Mucosa of descending colon (tissue), 3 donors: ENCODE results near the gene ZMIZ1. TPM values are rescaled to one million over a fixed set of nuclear protein-coding genes. Genes with fewer than 3 reads are reported as not detected.

Source experiments
- ATAC-seq: fragments of 200-7000 bp; cut with Tn5 transposase; one replicate; pipeline ENCODE4 v1.9.1; 2020; ENCODE audit warnings: mild to moderate bottlenecking, moderate library complexity
- DNase-seq, 3 donors: peaks; one replicate each; pipeline ENCODE4 v3.0.0-alpha.2; 2020
- H3K36me3 ChIP-seq: fragments of 200-600 bp; one replicate; pipeline ENCODE4 v1.8.0; 2021; ENCODE audit warnings: low read depth, mild to moderate bottlenecking
- H3K4me1 ChIP-seq: fragments of 200-600 bp; one replicate; pipeline ENCODE4 v1.8.0; 2021; ENCODE audit warnings: low read depth, mild to moderate bottlenecking
- H3K4me3 ChIP-seq: fragments of 200-600 bp; one replicate; pipeline ENCODE4 v1.8.0; 2021; ENCODE audit warnings: mild to moderate bottlenecking
- H3K9me3 ChIP-seq: fragments of 200-600 bp; one replicate; pipeline ENCODE4 v1.8.0; 2021; ENCODE audit warnings: mild to moderate bottlenecking
- CTCF ChIP-seq: fragments of 200-600 bp; IDR thresholded peaks from one replicate; pipeline ENCODE4 v1.8.0; 2022; ENCODE audit warnings: antibody characterized with exemption, mild to moderate bottlenecking
- intact Hi-C, 2 donors: fragments of 100-400 bp; cut with DNase I in 1 of 2; cut with micrococcal nuclease in 1 of 2; formaldehyde crosslinking; loops; one replicate each; pipeline versions ENCODE4 v1.11.0 to v1.11.1; 2022; cut with DNase I, micrococcal nuclease
- total RNA-seq, 3 donors: library from RNA; stranded (reverse); fragmentation: NEBNext Ultra II Directional in 2 of 3; extraction: Animal tissue kit (Norgen Biotek cat#: 25700) in 2 of 3; gene quantifications; one replicate each; pipeline versions ENCODE4 v1.2.1 to v1.2.4, GENCODE V29; 2021 to 2023
- donor health status: DM: no; HTN: no; CAD: no; lungs with moderate emphysema.
- donor health status: DM: no; HTN: no; CAD: no.
- donor health status: DM: no; HTN: yes; CAD: no.

ZMIZ1 gene
- total RNA-seq, 3 donors from 2014 or later = 61.4 to 103 (median 89.1) TPM

- Histone ChIP-seq H3K36me3 (no peaks in the 10 kb centered on the region), H3K9me3 (no peaks in the 10 kb centered on the region), H3K4me3 (no peak overlapping the region), H3K4me1 (peaks cover 48% of the 10 kb centered on the region)
- DNase-seq = no peak
- no peak for TF ChIP-seq CTCF
- intact Hi-C loops = no loop called here
- ATAC-seq = no peak
Measured at GRCh38 chr10:79147796-79148451, 79.2 kb downstream of the ZMIZ1 start.

- no peaks in the 10 kb centered on the region for H3K36me3 ChIP-seq
- intact Hi-C loops = no loop called here
Measured at GRCh38 chr10:79148452-79149344, 79.9 kb downstream of the ZMIZ1 start.

GRCh38 chr10:79149345-79149661 lies 80.5 kb downstream of the ZMIZ1 start:
- H3K36me3 ChIP-seq = no peaks in the 10 kb centered on the region
- H3K9me3 ChIP-seq = no peaks in the 10 kb centered on the region
- no peak for TF ChIP-seq CTCF
- H3K4me3 ChIP-seq = no peak overlapping the region
- H3K4me1 ChIP-seq = peaks cover 52% of the 10 kb centered on the region
- intact Hi-C loops = no loop called here
- ATAC-seq = no peak
- DNase-seq = no peak

More at GRCh38 chr10:79148452-79149344, 79.9 kb downstream of the ZMIZ1 start:
- Histone ChIP-seq H3K9me3 (no peaks in the 10 kb centered on the region), H3K4me3 (no peak overlapping the region), H3K4me1 (peaks cover 52% of the 10 kb centered on the region)
- ATAC-seq = peak; percentile 60
- peak; percentile 55 to 81 (median 74) for DNase-seq
- TF ChIP-seq CTCF = no peak

- no peak overlapping the region for H3K4me3 ChIP-seq
- no peaks in the 10 kb centered on the region for H3K9me3 ChIP-seq
- H3K36me3 ChIP-seq = no peaks in the 10 kb centered on the region
- peaks cover 52% of the 10 kb centered on the region for H3K4me1 ChIP-seq
- no peak for TF ChIP-seq CTCF
- ATAC-seq (peak; percentile 76), DNase-seq (peak; percentile 73 to 89 (median 86))
- intact Hi-C loops = no loop called here
Measured at GRCh38 chr10:79149662-79150443, 81.1 kb downstream of the ZMIZ1 start.

GRCh38 chr10:79150444-79150754 lies 81.6 kb downstream of the ZMIZ1 start:
- intact Hi-C loops = no loop called here
- Histone ChIP-seq H3K9me3 (no peaks in the 10 kb centered on the region), H3K4me1 (peaks cover 52% of the 10 kb centered on the region), H3K4me3 (no peak overlapping the region), H3K36me3 (no peaks in the 10 kb centered on the region)
- DNase-seq (no peak), ATAC-seq (no peak)
- TF ChIP-seq CTCF = no peak
